GM19438 (cell line): ENCODE measurements around the gene TMEM238.
"Not testable (repeated sequence)": the region's sequence is repeated elsewhere in the genome, so short reads cannot be mapped to it uniquely, and the experiment has no call there.

Source experiments
- ATAC-seq: cut with Tn5 transposase; IDR thresholded peaks from one replicate; pipeline ENCODE4 v1.9.1; 2021; ENCODE audit warnings: low read depth; ENCODE audit not compliant: unreplicated experiment

Gene TMEM238

GRCh38 chr19:55402509-55402908, 18.4 kb upstream of the TMEM238 start:
- ATAC-seq = no peak

GRCh38 chr19:55401390-55401789, 17.3 kb upstream of the TMEM238 start:
- not testable (repeated sequence) for ATAC-seq

GRCh38 chr19:55400281-55401087, 16.4 kb upstream of the TMEM238 start:
- no peak for ATAC-seq

DNA sequence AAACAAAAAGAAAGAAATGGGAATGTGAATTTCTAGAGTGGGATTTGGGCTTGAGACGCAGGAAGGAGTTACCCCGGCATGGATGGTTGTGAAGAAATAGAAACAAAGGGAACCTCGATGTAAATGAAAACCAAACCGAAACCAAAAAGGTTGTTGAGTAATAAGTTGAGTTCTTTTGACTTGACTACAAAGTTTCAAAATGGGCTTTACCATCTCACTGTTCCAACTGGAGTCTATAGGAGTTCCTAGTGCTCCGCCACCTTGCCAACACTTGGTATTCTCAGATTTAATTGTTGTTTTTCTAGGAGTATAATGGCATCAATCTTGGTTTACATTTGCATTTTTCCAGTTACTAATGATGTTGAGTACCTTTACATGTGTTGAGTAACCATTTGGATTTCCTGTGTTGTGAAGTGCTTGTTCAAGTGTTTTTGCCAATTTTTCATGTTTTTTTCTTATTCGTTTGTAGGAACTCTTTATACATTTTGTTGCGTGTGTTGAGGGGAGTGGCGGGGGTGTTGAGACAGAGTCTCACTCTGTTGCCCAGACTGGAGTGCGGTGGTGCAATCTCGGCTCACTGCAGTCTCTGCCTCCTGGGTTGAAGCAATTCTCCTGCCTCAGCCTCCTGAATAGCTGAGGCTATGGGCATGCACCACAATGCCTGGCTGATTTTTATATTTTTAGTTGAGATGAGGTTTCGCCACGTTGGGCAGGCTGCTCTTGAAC, 14.3 kb upstream of the TMEM238 start:
- ATAC-seq = no peak

DNA sequence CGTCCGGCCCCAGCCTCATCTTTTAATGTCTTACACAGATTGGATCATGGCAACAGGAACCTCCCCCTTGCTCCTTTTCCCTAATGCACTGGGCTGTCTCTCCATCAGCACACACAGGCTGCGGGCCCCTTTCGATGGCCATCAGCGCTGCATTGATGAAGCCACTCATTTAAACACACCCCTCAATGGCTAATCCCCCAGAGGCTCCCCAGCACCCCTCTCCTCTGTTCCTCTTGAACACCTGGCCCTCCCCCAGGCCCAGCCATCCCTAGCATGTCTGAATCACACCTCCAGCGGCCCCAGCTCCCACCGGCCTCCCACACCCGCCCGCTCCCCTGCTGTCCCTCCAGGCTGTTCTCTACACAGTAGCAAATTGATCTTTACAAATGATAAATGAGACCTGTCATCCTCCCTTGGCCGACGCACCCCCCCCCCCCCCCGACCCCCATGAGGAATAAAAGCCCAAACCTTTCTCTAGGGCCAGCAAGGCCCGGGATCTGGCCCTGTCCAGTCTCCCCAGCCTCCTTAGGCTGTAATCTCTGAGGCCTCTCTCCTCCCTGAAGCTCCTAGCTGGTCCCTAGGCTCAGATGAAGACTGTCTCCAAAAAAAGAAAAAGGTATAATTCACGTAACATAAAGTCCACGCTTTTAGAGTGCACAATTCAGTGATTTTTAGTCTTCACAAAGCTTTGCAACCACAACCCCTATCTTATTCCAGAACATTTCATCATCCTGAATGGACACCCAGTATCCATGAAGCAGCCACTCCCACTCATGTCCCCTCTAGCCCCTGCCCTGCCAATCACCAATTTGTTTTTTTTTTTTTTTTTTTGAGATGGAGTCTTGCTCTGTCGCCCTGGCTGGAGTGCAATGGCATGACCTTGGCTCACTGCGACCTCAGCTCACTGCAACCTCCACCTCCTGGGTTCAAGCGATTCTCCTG, 9.0 kb upstream of the TMEM238 start:
- no peak for ATAC-seq

- no peak for ATAC-seq
Observed at GRCh38 chr19:55391702-55392615, 7.9 kb upstream of the TMEM238 start.

- no peak for ATAC-seq
Observed at GRCh38 chr19:55391191-55391670, 7.1 kb upstream of the TMEM238 start.

- no peak for ATAC-seq
Observed at GRCh38 chr19:55390461-55390880, 6.4 kb upstream of the TMEM238 start.

- no peak for ATAC-seq
Observed at GRCh38 chr19:55389386-55390317, 5.6 kb upstream of the TMEM238 start.

GRCh38 chr19:55387736-55388497, 3.8 kb upstream of the TMEM238 start:
- no peak for ATAC-seq

GRCh38 chr19:55386493-55386971, 2.4 kb upstream of the TMEM238 start:
- ATAC-seq = no peak

DNA sequence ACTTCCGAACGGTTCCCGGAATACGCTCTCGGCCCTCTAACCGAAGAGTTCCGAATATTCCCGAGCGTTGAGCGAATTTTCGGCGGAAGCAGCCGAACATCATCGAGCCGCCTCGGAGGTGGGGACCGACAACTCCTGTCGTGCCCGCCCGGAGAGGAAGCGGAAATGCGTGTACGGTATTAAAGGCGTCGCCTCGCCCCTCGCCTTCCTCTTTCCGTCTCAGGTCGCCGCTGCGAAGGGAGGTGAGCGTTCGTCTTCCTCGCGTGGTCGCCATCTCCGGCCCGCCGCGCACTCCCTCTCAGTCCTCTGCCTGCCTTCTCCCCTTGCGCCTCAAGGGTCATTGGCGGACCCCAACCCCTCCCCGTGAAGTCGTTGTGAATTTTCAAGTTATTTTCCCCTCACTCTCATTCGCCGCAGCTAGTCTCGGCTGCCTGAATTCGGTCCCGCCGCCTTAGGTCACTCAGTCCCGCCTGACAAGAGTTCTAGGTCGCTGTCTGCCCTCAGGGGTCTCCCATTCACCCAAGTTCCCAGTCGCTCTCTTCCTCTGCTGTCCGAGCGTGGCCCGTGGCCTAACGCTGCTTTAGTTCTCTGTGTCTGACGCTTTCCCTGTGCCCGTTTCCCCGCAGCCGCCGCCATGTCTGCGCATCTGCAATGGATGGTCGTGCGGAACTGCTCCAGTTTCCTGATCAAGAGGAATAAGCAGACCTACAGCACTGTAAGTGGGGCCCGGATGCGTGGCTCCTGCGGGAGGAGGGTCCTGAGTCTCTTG, 1.8 kb upstream of the TMEM238 start, which contains the start of gene RPL28:
Gene RPL28, plus strand, starts transcription at position 209 of the 769 bp plus-strand sequence. Its CDS starts 426 bp downstream, at position 635.
- ATAC-seq = peak; percentile 72

GRCh38 chr19:55384920-55385723, 1.0 kb upstream of the TMEM238 start:
- ATAC-seq = peak; percentile 54

DNA sequence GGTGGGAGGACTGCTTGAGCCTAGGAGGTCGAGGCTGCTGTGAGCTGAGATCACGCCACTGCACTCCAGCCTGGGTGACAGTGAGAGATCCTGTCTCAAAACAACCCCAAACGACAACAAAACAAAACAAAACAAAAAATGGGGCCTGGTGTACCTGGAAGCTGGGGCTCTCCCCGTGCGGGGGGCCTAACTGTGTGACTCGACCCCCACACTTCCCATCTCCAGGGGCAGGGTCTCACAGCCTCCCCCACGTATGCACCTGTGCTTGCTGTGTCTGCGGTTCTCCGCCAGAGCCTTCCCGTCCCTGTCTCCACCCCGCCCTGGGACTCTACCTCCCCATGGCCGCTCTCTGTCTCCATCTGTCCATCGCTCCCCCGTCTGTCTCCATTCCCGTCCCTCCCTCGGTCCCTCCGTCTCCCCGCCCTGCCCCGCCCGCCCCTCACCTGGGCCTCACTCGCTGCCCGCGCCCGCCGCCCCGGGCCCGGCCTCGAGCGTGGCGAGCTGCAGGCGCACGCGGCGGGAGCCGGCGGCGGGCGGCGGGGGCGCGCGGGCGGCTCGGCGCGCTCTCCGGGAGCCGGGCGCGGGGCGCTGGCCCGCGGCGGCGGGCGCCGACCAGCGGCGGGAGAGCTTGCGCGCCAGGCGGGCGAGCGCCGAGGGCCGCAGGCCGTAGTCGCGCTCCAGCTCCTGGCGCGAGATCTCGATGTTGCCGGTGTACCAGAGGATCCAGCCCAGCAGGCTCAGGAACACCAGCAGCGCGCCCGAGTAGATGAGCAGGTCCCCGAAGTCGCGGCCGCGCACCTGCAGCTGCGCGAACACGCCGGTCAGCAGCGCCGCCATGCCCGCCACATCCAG, 587 bp downstream of the TMEM238 start:
- ATAC-seq = no peak

DNA sequence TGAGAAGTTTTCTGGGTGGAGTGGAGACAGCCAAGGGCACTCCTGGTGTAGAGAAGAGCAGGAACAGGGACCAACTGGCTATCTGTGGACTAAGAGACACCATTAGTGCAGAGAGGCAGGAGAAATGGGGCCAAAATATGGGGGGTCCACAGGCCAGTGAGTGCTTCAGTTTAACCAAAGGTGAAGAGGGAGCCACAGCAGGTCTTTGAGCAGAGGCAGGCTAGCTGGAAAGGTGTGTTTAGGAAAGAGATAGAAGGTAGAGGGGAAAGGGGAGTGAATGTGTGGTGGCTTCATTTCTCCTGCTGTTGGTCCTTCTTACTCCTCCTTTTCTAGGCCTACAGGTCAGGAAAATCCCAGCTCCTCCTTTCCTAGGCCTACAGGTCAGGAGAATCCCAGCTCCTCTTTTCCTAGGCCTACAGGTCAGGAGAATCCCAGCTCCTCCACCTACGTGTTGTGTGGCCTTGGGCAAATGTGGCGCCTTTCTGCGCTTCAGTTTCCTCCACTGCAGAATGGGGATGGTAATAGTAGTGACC, 1.5 kb downstream of the TMEM238 start:
- ATAC-seq = no peak
